ENCODE results near the gene PITRM1.

GRCh38 chr10:3151889-3152565 is 20.6 kb downstream of the PITRM1 start:
- TF ChIP-seq, protein P1, sequence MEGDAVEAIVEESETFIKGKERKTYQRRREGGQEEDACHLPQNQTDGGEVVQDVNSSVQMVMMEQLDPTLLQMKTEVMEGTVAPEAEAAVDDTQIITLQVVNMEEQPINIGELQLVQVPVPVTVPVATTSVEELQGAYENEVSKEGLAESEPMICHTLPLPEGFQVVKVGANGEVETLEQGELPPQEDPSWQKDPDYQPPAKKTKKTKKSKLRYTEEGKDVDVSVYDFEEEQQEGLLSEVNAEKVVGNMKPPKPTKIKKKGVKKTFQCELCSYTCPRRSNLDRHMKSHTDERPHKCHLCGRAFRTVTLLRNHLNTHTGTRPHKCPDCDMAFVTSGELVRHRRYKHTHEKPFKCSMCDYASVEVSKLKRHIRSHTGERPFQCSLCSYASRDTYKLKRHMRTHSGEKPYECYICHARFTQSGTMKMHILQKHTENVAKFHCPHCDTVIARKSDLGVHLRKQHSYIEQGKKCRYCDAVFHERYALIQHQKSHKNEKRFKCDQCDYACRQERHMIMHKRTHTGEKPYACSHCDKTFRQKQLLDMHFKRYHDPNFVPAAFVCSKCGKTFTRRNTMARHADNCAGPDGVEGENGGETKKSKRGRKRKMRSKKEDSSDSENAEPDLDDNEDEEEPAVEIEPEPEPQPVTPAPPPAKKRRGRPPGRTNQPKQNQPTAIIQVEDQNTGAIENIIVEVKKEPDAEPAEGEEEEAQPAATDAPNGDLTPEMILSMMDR (IDR thresholded peaks at IDR 0.05 in 4 of 5, conservative IDR thresholded peaks at IDR 0.05 in 1 of 5) = no peak
- TF ChIP-seq POLR2A (IDR thresholded peaks at IDR 0.05) = no peak
